WTC11 (cell line): ENCODE measurements around the gene SMAD9. TPM values are rescaled to one million over a fixed set of nuclear protein-coding genes. Genes with fewer than 3 reads are reported as not detected.

Experiments
- ATAC-seq: fragments of 200-7000 bp; cut with Tn5 transposase; 2 replicates; pipeline ENCODE4 v1.10.0; 2021; ENCODE audit warnings: mild to moderate bottlenecking, moderate library complexity
- CTCF ChIA-PET: fragments of 300-600 bp; sonication (Branson Sonifier 250); formaldehyde crosslinking; loops from one replicate; lab custom pipeline; 2021; ENCODE audit warnings: antibody characterized with exemption; lab: Charles Lee
- POLR2A ChIA-PET: fragments of 350-600 bp; sonication (Branson Sonifier 250); formaldehyde crosslinking; loops from one replicate; lab custom pipeline; 2021; ENCODE audit warnings: antibody characterized with exemption; lab: Charles Lee
- DNase-seq: peaks from one replicate; pipeline ENCODE4 v3.0.0; 2021; ENCODE audit warnings: low spot score
- H3K27ac Mint-ChIP-seq: 2 replicates; pipeline ENCODE4 v1.8.0; 2021; ENCODE audit warnings: mixed read lengths
- H3K27me3 Mint-ChIP-seq: 2 replicates; pipeline ENCODE4 v1.8.0; 2021; ENCODE audit warnings: low read depth, mild to moderate bottlenecking, moderate library complexity, mixed read lengths
- H3K36me3 Mint-ChIP-seq: 2 replicates; pipeline ENCODE4 v1.8.0; 2021; ENCODE audit warnings: mixed read lengths
- H3K4me1 Mint-ChIP-seq: 2 replicates; pipeline ENCODE4 v1.8.0; 2022; ENCODE audit warnings: mixed read lengths
- H3K4me3 Mint-ChIP-seq: 2 replicates; pipeline ENCODE4 v1.8.0; 2021; ENCODE audit warnings: mild to moderate bottlenecking, moderate library complexity, mixed read lengths
- H3K9me3 Mint-ChIP-seq: 2 replicates; pipeline ENCODE4 v1.8.0; 2021; ENCODE audit warnings: mixed read lengths
- ARID4B ChIP-seq: sonication (generic); formaldehyde crosslinking; IDR thresholded peaks from 2 replicates; pipeline ENCODE4 v1.8.0; 2023; ENCODE audit warnings: missing genetic modification reagents, mild to moderate bottlenecking, borderline replicate concordance
- CDX4 ChIP-seq: fragments of 250-450 bp; sonication (Bioruptor Pico); IDR thresholded peaks from 2 replicates; pipeline ENCODE4 v1.9.0; 2021; ENCODE audit warnings: moderate library complexity, mild to moderate bottlenecking, inconsistent platforms, borderline replicate concordance
- CTCF ChIP-seq: fragments of 200-600 bp; IDR thresholded peaks from 2 replicates; pipeline ENCODE4 v1.8.0; 2022; ENCODE audit warnings: antibody characterized with exemption
- FOXJ3 ChIP-seq: sonication (generic); formaldehyde crosslinking; IDR thresholded peaks from 2 replicates; pipeline ENCODE4 v1.9.0; 2021; ENCODE audit warnings: missing genetic modification reagents, mild to moderate bottlenecking, borderline replicate concordance
- FOXP1 ChIP-seq: sonication (generic); formaldehyde crosslinking; IDR thresholded peaks from 2 replicates; pipeline ENCODE4 v1.8.0; 2022; ENCODE audit warnings: missing genetic modification reagents, mild to moderate bottlenecking, moderate library complexity, borderline replicate concordance
- FOXP4 ChIP-seq: sonication (generic); formaldehyde crosslinking; IDR thresholded peaks from 2 replicates; pipeline ENCODE4 v1.8.0; 2022; ENCODE audit warnings: mild to moderate bottlenecking, missing genetic modification reagents
- GABPB1 ChIP-seq: sonication (generic); formaldehyde crosslinking; IDR thresholded peaks from 2 replicates; pipeline ENCODE4 v1.8.1; 2023; ENCODE audit warnings: mild to moderate bottlenecking, missing genetic modification reagents
- GTF2I ChIP-seq: fragments of 250-450 bp; sonication (Bioruptor Pico); conservative IDR thresholded peaks from 2 replicates; pipeline ENCODE4 v1.4.0; 2021; ENCODE audit warnings: mild to moderate bottlenecking
- NFATC4 ChIP-seq: fragments of 250-450 bp; sonication (Bioruptor Pico); IDR thresholded peaks from 2 replicates; pipeline ENCODE4 v1.9.0; 2021; ENCODE audit warnings: mild to moderate bottlenecking
- NR2C2 ChIP-seq: sonication (generic); formaldehyde crosslinking; IDR thresholded peaks from 2 replicates; pipeline ENCODE4 v1.8.0; 2022; ENCODE audit warnings: mild to moderate bottlenecking, missing genetic modification reagents
- PREB ChIP-seq: sonication (generic); formaldehyde crosslinking; IDR thresholded peaks from 2 replicates; pipeline ENCODE4 v1.8.1; 2022; ENCODE audit warnings: mild to moderate bottlenecking, missing genetic modification reagents, moderate library complexity, borderline replicate concordance
- SOX15 ChIP-seq: fragments of 250-450 bp; sonication (Bioruptor Pico); IDR thresholded peaks from 2 replicates; pipeline ENCODE4 v1.9.0; 2021; ENCODE audit warnings: mild to moderate bottlenecking
- TEAD4 ChIP-seq: sonication (generic); formaldehyde crosslinking; IDR thresholded peaks from 2 replicates; pipeline ENCODE4 v1.8.0; 2022; ENCODE audit warnings: mild to moderate bottlenecking, missing genetic modification reagents
- USF2 ChIP-seq: sonication (generic); formaldehyde crosslinking; IDR thresholded peaks from 2 replicates; pipeline ENCODE4 v1.8.1; 2023; ENCODE audit warnings: mild to moderate bottlenecking, missing genetic modification reagents, moderate library complexity
- ZBTB21 ChIP-seq: sonication (generic); formaldehyde crosslinking; IDR thresholded peaks from 2 replicates; pipeline ENCODE4 v1.8.1; 2023; ENCODE audit warnings: mild to moderate bottlenecking, missing genetic modification reagents, borderline replicate concordance
- ZNF219 ChIP-seq: sonication (generic); formaldehyde crosslinking; IDR thresholded peaks from 2 replicates; pipeline ENCODE4 v1.8.0; 2023; ENCODE audit warnings: missing genetic modification reagents, mild to moderate bottlenecking, borderline replicate concordance
- ZNF317 ChIP-seq: sonication (generic); formaldehyde crosslinking; IDR thresholded peaks from 2 replicates; pipeline ENCODE4 v1.8.1; 2023; ENCODE audit warnings: low read depth, mild to moderate bottlenecking, moderate library complexity, missing genetic modification reagents, borderline replicate concordance
- ZNF396 ChIP-seq: fragments of 250-450 bp; sonication (Bioruptor Pico); IDR thresholded peaks from 2 replicates; pipeline ENCODE4 v1.8.0; 2021; ENCODE audit warnings: mild to moderate bottlenecking, moderate library complexity, borderline replicate concordance
- ZNF532 ChIP-seq: fragments of 250-450 bp; sonication (Bioruptor Pico); IDR thresholded peaks from 2 replicates; pipeline ENCODE4 v1.9.0; 2021; ENCODE audit warnings: mild to moderate bottlenecking, borderline replicate concordance
- total RNA-seq: library from RNA; stranded (reverse); gene quantifications from 3 replicates; pipeline ENCODE4 v1.2.3, GENCODE V29; 2021

Gene SMAD9
- total RNA-seq, 1 experiment from 2014 or later: 1.2 TPM

GRCh38 chr13:36839281-36839680 lies 80.8 kb downstream of the SMAD9 start (continued):
- TF ChIP-seq ARID4B (CRISPR knock-in tag): no peak

GRCh38 chr13:36837354-36838092 lies 82.5 kb downstream of the SMAD9 start:
- POLR2A ChIA-PET: no interaction called here
- Mint-ChIP-seq H3K4me3 (no peak overlapping the region), H3K27ac (0 out of 2 replicates have a peak overlapping the region, but pooled peaks have one; percentile 26), H3K36me3 (no peaks in the 10 kb centered on the region; the same call in 1 of the 2 replicates), H3K9me3 (no peaks in the 10 kb centered on the region), H3K4me1 (peaks cover 23% of the 10 kb centered on the region), H3K27me3 (no peaks in the 10 kb centered on the region)
- TF ChIP-seq CTCF (no peak), USF2 (CRISPR knock-in tag) (no peak), ZBTB21 (no peak), CDX4 (CRISPR knock-in tag) (no peak), SOX15 (CRISPR knock-in tag) (no peak), FOXP1 (CRISPR knock-in tag) (no peak), GTF2I (CRISPR knock-in tag) (no peak), FOXJ3 (CRISPR knock-in tag) (no peak), ZNF219 (CRISPR knock-in tag) (no peak), FOXP4 (CRISPR knock-in tag) (no peak), ZNF532 (CRISPR knock-in tag) (no peak), GABPB1 (CRISPR knock-in tag) (no peak), NR2C2 (CRISPR knock-in tag) (no peak), ZNF317 (CRISPR knock-in tag) (no peak), NFATC4 (CRISPR knock-in tag) (no peak), TEAD4 (CRISPR knock-in tag) (no peak), ZNF396 (CRISPR knock-in tag) (no peak), PREB (CRISPR knock-in tag) (no peak)
- DNase-seq (no peak), ATAC-seq (peak; percentile 40)
- CTCF ChIA-PET: interaction anchor here (0.9 kb wide), 1 partner anchor 11 kb away, joined by 3 read pairs; no protein-coding TSS in a partner anchor
